Hippocampal formation (tissue), 2 donors: ENCODE results near the gene SMTNL2.
A peak's percentile ranks its signal among the peaks of the same experiment; 100 is the strongest.
"Not testable (repeated sequence)": the region's sequence is repeated elsewhere in the genome, so short reads cannot be mapped to it uniquely, and the experiment has no call there.

Experiments
- DNase-seq, 2 donors: peaks; one replicate each; lab custom pipeline; 2025; lab: John Stamatoyannopoulos, UW

The SMTNL2 gene

DNA sequence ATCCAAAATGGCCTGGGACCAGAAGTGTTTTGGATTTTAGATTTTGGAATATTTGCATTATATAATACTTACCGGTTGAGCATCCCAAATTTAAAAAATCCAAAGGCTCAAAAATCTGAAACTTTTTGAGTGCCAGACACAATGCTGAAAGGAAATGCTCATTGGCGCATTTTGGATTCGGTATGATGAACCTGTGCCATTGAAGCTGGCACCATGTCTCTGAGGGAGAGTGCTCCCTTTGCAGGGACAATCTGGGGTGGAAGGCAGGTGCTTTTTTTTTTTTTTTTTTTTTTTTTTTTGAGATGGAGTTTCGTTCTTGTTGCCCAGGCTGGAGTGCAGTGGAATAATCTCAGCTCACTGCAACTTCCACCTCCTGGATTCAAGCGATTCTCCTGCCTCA is 17.7 kb downstream of the SMTNL2 start:
- DNase-seq = no peak

DNA sequence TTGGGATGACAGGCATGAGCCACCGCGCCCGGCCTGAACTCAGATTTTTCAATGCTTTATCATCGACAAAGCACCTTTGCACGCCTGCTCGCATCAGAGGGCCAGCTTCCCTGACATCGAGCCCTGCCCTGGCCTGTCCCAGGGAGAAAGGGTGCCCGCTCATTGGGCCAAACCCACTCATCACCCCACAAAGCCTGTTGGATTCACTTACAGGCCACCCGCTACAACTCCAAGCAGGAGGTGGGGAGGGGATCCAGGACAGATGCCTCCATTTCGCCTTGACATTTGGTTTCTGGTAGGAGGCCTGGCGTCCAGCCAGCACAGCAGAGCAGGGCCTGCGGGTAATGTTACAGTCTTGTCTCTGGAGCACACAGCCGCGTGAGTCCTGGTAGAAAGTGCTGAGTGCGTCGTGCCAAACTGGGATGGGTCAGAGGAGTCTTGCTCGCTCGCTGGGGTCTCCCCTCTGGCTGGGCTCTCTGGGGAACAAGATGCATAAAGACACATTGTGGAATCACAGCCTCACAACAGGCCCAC is 19.8 kb downstream of the SMTNL2 start:
- no peak for DNase-seq

DNA sequence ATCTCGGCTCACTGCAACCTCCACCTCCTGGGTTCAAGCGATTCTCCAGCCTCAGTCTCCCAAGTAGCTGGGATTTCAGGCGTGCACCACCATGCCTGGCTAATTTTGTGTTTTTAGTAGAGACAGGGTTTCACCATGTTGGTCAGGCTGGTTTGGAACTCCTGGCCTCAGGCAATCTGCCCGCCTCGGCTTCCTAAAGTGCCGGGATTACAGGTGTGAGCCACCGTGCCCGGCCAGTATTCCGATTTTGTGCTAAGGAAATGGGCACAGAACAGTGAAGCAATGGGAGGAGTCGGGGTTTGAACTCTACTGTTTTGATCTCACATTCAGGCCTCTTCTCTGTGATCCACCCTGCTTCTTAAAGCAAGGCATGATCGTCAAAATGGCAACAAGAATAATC is 20.4 kb downstream of the SMTNL2 start:
- not testable (repeated sequence) for DNase-seq

DNA sequence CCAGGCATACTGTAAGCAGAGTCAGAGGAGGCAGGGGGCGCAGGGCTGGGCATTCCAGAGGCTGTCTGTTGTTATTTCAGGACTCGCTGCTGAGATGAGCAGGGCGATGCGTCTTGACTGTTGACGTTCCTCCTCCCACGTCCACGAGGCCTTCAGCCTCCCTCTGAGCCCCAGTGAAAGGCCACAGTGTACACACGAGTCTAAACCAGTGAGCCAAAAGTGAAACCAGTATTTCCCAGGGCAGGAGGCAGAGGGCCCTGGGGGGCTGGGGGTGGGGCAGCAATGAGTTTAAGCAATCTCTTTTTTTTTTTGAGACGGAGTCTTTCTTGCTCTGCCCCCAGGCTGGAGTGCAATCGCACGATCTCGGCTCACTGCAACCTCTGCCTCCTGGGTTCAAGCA is 21.5 kb downstream of the SMTNL2 start:
- DNase-seq = peak in 1 of 2 donors; percentile 0

DNA sequence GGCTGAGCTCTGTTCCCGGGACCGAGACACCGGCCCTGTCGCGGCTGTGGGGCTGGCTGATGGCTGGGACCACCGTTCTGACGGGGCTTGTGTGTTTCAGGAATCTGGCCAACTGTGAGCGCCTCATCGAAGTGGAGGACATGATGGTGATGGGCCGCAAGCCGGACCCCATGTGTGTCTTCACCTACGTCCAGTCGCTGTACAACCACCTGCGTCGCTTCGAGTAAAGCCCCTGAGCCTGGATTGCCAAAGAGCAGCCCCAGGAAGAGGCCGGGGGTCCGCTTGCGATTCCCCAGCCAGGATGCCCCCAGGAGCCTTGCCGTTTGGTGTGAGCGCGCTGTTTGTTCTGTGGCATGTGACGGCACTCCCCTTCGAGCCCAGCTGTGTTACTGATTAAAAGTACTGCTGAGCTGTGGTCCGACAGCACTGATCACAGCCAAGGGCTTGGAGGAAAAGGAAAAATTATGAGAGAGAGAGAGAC is 23.0 kb downstream of the SMTNL2 start:
- DNase-seq = no peak

DNA sequence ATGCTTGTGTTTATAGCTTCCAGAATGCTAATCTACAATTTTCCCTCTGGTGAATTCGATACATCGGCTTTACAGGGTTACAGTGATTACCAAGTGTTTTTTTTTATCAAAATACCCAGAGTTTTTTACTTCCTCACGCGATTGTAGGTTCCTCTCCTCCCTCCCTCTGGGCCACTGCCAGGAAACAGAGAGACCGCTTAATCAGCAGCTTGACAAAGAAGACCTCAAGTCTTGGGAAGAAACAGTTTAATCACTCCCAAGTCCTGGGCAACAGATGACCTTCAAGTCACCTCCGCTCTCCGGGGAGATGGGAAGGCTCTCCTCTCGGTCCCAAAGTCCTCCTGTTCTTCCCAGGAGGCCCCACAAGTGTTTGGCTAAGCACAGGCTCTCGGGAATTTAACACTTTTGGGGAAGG is 23.5 kb downstream of the SMTNL2 start:
- DNase-seq = peak in 1 of 2 donors; percentile 4

DNA sequence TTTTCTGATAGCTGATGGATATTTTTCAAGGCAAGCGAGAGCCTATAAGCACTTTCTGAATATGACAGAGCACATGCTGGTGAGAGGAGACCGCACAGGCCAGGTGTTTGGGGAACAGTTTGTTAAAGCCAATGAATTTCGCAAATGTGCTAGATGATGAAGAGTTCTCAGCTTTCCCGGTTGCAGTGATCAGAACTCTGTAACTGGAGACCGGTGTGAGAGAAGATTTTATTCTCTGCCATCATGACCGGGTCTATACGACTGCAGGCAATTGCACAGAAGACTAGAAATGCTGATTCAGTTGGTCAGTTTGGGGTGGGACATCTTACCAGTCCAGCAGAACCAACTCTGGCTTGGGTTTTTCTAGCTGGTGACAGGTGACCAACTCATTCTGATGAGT is 25.4 kb downstream of the SMTNL2 start:
- no peak for DNase-seq

DNA sequence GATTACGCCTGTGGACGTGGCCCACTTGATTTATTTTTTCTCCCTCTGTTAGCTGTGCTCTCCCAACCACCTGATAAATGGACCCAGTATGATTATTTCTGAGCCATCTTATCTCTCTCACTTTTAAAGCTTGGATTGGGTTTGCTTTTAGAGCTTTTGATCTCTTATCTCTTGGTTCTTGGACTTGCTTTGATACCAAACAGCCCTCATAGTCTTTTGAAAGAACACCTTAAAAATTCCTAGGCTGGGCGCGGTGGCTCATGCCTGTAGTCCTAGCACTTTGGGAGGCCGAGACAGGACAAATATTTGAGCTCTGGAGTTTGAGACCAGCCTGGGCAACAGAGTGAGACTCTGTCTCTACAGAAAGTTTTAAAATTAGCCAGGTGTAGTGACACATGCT is 25.8 kb downstream of the SMTNL2 start:
- DNase-seq = no peak

DNA sequence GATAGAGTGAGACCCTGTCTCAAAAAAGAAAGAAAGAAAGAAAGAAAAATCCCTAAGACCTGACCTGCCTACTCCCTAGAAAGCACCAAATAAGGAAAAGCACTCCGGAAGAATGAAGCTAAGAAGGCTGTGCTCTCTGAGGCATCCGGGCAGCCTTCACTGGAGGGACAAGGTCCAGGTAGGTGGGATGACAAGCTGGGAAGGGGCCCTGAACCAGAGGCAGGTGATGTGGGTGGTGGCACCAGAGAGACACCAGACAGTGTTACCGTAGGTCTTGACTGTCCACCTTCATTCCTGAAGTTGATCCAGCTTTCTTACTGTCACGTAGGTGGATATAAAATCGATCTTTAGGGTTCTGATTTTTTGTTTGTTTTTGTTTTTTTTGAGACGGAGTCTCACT is 26.3 kb downstream of the SMTNL2 start:
- no peak for DNase-seq

DNA sequence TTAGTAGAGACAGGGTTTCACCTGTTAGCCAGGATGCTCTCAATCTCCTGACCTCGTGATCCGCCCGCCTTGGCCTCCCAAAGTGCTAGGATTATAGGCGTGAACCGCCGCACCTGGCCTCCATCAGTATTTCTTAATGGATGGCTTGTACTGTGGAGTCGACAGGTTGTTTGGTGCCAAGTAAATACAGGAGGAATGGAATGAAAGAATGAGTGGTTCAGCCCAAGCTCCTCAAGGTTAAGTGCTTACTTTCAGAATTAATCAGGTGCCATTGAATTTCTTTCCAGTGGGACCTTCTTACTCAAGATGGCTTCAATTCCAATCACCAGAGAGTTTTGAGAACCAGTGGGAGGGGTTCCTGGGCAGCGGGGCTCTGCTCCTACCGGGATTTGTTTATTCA is 32.1 kb downstream of the SMTNL2 start:
- DNase-seq = no peak

DNA sequence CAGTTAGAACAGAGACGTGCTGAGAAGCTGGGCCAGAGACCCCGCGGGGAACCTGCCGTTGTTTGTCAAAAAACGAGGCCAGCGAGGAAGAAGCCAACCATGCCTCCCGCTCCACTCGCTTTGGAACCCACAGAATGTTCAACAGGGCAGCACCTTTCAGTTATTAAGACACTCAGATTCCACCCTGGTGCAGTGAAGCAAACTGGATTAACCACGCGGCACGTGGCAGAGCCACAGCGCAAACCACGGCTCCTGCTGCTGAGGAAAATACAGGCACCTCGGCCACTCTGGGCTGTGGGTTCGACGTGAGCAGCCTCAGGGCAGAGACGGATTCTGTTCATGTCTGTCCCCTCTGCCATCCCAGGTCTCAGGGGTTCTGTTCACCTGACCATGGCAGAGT is 32.8 kb downstream of the SMTNL2 start:
- no peak for DNase-seq

DNA sequence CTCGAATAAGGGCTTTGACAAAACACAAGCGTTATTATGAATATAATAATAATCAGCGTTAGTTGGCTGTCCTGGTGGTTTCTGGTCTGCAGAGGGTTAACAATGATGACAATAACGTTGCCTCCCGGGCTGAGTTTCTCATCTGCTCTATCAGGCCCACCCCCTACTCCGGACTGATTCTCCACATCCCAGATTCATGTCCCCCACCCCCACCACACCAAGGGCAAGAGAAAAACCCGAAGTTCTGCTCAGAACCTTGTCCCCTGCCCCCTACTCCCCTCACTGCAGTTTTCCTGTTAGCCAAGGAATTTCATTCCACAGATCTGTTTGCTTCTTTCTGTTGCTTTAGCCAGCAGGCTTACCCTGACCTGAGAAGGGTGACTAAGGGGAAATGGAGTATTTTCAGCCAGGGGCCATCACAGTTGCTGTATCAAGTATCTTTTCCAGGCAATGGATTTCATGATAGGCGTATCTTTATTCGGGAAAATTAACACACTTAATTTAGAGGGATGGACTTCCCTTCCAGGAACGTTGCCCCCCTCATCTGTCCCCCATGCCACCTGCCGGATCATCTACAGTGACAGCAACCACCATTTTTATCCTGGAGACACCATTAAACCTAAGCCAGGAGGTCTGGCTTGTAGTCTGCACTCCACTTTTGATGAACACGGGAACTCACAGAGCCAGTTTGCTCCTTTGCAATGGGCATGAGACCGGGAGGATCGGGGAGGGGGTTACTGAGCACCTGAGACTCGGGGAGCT is 33.4 kb downstream of the SMTNL2 start:
- no peak for DNase-seq

DNA sequence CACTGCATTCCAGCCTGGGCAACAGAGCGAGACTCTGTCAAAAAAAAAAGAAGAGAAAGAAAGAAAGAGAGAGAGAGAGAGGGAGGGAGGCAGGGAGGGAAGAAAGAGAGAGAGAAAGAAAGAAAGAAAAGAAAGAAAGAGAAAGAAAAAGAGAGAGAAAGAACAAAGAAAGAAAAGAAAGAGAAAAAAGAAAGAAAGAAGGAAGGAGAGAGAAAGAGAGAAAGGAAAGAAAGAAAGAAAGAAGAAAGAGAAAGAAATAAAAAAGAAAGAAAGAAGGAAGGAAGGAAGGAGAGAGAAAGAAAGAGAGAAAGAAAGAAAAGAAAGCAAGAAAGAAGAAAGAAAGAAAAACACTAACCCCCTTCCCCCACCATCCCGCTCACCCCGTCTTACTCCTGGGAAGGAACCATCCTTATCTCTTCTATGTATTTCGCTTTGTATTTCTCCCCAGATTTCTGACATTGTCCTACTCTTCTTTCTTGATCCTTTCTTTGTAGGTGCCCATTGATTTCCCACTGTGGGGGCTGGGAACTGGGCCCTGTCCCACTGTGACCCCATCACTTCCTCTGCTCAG is 36.3 kb downstream of the SMTNL2 start:
- no peak for DNase-seq

DNA sequence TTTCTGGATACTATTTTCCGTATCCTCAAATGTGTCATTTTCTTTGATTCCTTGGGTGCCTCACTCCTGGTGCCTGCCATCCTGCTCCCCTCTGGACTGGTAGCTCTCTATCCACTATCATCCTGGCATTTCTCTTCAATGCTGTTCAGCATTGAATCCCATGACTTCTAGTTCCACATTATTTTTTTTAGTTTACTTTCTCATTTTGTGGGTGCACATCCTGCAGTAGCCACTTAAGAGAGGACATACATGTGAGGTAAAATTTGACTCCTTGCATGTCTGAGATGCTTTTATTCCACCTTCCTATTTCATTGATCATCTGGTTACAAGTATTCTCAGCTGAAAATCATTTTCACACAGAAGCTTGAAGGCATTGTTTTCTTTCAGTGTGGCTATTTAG is 38.0 kb downstream of the SMTNL2 start:
- DNase-seq = no peak

DNA sequence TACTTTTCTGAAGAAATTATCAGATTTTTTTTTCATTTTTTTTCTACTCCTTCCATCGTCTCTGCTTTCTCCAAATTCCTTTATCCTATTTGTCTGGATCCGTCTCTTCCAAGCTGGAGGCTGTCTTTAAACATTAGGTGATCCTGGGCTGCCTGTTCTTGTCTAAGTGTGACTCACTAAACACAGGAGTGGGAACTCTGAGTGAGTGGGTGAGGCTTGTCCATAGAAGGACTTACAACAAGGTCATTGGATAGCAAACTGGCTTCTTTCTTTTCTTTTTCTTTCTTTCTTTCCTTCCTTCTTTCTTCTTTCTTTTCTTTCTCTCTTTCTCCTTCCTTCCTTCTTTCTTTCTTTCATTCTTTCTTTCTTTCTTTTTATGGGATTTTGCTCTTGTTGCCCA is 38.9 kb downstream of the SMTNL2 start:
- no peak for DNase-seq

DNA sequence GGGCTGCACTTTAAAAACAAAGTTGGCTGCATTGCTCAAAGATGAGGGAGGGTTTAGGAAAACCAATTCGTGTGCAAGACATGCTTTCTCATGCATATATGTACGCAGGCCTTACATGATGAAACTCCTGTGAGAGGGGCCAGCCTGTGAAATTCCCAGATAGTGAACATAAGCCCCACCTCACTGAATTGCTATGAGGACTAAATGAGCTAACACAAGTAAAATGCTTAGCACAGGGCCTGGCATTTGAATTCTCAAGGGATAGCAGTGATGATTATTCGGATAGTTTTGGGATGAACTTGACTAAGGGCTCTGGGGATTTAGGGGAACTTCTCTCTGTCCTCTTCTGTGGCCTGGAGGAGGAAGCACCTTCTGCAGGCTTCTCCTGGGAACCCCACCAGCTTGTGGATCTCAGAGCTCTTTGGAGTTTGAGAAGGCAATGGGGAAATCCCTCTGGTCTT is 40.2 kb downstream of the SMTNL2 start:
- DNase-seq = not testable (repeated sequence)

DNA sequence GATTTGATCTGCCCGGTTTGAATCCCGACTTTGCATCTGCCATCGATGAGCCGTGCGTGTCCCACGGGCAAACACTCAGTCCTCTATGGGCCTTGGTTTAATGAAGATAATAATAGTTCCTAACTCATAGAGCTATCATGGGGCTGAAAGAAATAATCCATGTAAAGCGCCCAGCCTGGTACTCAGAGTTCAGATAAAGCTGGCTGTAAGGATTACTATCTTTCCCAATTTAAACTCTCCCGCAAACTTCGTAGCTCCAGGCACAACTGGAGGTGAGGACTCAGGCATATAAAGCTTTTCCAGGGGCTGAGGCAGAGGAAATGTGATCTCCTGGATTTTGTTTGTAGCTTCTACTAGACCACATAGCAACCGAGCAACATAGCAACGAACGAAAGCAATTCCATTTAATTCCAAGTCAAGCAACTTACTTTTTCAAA is 40.9 kb downstream of the SMTNL2 start:
- DNase-seq = no peak

DNA sequence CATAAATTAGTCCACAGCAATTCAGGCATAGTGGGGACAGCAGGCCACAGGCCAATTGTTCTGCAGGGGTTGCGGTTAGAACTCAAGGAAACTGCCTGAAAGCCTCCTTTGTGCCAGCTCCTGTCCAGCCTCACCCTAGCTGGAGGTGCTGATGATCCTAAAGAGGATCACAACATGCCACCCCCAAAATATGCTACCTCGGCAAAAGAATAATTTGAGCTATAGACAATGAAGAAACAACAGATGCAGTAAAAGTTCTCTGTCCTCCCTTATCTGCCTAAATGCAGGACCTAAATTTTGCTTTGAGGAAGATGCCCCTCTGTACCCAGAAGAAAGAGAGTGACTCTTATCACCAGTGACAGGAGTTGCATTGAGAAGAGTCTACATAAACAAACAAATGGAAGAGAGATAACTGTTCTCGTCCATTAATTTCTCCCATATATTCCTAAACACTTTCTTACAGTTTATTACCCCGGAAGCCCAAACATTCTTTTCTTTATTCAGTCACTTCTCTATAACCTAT is 42.5 kb downstream of the SMTNL2 start:
- no peak for DNase-seq

DNA sequence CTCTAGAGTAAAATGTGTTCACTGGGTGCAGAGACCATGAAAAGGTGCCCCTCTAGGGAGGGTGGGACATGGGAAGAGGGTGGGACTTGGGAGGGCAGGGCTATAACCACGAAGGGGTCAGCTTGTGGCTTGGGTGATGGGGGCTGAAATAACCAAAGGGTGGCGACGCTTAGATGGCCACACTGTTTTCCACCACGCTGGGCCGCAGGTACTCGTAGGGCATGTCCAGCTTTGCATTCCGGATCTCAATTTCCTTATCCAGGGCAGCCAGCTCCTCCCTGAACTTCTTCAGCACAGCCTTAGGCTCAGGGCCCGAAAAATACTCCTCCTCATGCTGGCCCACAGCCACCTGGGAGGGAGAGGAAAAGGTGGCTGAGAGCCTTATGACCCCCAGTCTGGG is 47.1 kb downstream of the SMTNL2 start:
- DNase-seq = no peak

DNA sequence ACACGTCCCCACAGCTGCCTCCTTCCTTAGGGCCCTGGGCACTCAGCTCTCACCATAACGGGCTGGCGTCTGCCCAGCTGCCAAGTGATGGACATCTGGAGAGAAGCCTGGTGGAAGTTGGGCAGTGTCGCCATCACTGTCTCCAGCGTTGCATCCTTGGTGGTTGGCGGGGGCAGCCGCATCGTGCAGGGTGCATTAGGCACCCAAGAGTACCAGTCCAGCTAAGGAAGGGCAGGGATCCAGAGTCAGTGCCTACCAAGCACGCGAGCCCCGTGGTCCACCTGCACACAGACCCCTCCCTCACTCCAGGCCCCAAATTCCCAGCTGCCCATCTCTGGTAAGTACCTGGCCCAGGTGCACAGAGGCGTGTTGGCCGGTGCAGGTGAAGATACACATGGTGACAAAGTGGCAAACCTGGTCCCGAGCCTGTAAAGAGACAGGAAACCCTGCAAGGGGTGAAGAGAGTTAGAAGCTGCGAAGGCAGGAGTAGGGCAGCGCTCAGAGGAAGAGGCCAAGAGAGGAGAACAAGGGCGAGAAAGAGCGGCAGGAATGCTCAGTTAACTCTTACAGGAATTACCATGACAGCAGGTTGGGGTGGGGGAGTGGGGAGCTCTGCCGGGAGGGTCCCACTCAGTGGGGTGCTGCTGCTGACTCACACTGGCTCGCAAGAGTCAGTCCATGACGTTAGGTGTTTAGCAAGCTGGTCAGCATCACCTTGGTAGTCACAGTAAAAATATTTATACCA is 47.7 kb downstream of the SMTNL2 start:
- no peak for DNase-seq

DNA sequence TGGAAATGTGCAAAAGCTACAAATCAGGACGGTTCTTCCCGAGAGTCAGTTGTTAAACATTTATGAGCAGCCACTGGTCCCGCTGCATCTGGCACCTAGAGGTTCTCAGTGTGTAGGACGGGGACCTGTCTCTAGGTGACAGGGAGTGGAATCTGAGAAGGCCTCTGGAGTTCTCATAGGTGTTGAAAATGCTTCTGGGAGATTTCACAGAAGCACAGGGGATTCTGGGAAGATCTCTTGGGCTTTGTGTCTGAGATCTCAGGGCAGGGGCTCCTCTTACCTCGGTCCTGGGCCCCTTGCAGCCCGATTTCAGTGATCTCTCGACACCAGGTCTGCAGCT is 48.2 kb downstream of the SMTNL2 start:
- DNase-seq = no peak

DNA sequence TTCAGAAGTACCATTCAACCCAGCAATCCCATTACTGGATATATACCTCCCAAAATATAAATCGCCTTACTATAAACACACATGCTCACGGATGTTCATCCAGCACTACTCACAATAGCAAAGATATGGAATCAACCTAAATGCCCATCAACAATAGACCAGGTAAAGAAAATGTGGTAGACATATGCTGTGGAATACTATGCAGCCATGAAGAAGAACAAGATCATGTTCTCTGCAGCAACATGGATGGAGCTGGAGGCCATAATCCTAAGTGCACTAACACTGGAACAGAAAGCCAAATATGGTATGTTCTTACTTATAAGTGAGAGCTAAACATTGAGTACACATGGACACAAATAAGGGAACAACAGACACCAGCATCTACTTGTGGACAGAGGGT is 49.3 kb downstream of the SMTNL2 start:
- no peak for DNase-seq

DNA sequence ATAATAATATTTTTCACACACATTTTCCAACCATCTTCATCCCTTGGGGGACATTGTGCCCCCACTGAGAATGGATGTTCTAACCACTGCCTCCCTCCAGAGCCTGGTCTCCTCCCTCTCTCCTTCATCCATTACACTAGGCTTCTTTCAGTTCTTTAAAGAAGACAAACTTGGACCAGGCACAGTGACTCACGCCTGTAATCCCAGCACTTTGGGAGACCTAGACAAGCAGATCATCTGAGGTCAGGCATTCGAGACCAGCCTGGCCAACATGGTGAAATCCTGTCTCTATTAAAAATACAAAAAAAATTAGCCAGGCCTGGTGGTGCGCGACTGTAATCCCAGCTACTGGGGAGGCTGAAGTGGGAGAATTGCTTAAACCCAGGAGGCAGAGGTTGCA is 50.6 kb downstream of the SMTNL2 start:
- no peak for DNase-seq
